HG02973 (cell line): ENCODE data around the gene DAB2IP.
"Not testable (repeated sequence)": the region's sequence is repeated elsewhere in the genome, so short reads cannot be mapped to it uniquely, and the experiment has no call there.

Experiments used
- ATAC-seq: cut with Tn5 transposase; IDR thresholded peaks from one replicate; pipeline ENCODE4 v1.9.1; 2021; ENCODE audit warnings: moderate library complexity; ENCODE audit not compliant: unreplicated experiment

The DAB2IP gene

DNA sequence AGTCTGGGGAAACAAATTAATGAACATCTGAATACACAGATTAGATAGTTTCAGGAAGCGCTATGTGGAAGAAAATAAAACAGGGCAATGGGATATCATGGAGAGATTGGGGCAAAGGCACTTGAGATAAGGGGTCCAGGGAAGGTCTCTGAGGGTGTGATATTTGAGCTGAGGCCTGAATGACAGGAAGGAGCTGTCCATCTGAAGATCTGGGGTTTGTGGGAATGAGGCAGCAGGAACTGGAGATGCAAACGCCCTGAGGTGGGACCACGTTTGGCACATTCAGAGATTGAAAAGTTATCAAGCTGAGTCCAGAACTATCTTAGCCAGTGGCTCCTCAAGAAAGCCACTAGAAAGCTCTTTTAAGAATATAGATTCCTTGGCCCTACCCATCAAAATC is 8.7 kb upstream of the DAB2IP start:
- no peak for ATAC-seq

DNA sequence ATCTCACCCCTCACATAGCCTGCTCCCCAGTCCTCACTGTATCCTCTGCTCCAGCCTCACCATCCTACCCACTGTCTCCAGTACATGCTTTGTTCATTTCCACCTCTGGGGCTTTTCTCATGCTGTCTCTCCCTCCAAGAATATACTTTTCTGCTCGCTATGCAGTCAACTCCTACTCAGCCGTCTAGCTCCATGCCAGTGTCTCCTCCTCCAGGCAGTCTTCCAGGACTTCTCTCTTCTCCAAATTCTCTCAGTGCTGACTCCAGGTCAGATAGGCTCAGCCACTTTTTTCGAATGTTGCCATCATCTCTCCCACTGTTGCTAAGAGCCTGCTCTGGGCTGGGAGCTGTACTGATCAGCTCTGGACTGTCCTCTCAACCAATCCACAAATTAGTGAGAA is 8.0 kb upstream of the DAB2IP start:
- ATAC-seq, result no peak

DNA sequence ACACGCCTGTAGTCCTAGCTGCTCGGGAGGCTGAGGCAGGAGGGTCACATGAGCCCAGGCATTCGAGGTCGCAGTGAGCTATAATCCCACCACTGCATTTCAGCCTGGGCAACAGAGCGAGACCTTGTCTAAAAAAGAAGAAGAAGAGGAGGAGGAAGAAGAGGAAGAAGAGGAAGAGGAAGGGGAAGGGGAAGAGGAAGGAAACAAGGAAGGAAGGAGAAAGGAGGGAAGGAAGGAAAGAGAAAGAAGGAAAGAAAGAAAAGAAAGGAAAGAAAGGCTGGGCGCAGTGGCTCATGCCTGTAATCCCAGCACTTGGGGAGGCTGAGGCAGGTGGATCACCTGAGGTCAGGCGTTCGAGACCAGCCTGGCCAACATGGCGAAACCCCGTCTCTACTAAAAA is 7.4 kb upstream of the DAB2IP start:
- not testable (repeated sequence) for ATAC-seq

DNA sequence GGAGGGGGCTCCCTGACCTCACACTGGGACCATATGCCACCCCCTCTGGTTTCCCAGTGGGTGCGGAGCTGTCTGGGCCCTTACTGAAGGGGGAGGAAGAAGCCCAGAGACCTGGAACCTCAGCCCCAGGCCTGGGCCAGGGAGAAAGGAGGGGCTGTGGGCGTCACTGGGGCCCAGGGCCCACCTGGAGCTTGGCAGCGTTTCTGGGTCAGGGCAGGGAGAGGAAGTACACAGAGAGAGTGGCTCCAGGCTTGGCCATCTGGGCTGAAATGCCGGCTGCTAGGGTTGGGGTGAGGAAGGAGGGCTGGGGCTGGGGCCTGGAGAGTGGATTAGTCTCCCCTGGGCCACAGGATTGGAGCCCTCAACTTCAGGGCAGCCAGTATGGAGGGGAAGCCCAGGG is 6.4 kb upstream of the DAB2IP start:
- no peak for ATAC-seq

DNA sequence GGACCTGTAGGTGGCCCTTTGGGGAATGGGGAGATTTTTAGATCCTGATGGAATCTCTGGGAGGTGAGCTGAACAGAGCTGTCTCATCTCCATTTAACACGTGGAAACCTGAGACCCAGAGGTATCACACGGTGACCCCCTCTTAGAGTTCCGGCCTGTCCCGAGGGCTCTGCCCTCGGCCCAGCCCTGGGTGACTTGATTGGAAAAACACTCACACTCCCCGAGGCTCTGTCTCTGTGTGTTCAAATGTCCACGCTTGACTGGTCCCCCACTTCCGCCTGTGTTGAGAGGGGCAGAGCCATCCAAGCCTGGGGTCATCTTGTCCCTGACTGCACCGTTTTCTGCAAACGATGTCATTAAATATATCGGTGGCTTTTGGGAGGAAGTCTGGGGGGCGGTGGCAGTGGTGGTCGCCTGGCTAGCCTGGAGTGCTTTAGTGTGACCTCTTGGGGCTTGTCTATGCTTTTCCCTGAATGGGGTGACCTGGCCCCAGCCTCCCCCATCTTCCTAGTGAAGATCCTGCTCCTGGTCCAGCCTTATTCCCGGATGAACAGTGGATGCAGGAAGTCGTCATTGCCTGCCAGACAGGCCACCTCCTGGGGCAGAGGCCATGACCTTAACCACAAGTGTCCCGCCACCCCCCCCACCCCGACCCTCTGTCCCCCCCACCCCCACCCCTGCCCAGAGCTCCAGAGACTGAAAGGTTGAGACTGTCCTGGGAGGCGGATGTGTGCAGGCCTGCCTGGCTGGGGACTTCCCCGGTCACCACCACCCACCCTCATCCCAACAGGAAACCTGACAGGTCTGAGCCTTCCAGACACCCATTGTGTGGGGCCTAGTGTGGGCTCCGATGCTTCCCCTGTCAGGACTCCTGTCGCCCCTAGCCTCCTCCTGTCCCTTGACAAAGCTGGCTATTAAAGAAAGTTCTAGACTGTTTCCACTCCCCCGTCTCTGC is 5.3 kb upstream of the DAB2IP start:
- no peak for ATAC-seq

DNA sequence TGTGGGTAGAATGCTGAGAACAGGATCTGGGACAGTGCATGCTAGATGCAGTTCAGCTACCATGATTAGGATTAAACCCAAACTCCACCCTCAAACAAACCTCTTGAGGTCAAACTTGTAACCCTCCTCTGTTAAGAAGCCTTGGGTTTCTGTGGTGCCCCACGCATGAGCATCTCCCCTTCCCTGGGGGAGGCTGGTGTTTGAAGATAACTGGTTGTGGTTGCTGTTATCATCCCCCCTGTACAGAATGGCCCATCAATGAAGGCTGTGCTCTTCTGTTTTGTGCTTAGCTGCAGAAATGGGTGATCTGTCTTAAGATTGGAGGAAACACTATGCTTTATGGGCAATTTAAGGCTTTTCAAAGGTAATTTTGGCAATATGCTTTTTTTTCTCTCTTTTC is 4.4 kb upstream of the DAB2IP start:
- no peak for ATAC-seq

DNA sequence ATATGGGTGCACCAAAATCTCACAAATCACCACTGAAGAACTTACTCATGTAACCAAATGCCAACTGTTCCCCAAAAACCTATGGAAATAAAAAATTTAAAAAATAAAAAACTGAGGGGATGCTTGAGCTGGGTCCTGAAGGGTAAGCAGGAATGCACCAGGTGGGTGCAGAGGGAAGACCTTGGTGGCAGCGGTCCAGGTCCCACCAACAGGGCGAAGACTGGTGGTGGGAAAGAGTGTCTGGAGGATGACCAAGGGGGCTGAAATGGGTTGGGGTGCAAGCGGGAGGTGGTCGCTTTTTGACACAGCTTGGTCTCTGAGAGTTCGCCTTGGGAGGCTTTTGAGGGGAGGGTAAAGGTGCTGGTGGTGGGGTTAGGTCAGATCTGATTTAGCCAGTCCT is 3.3 kb upstream of the DAB2IP start:
- ATAC-seq, result no peak

DNA sequence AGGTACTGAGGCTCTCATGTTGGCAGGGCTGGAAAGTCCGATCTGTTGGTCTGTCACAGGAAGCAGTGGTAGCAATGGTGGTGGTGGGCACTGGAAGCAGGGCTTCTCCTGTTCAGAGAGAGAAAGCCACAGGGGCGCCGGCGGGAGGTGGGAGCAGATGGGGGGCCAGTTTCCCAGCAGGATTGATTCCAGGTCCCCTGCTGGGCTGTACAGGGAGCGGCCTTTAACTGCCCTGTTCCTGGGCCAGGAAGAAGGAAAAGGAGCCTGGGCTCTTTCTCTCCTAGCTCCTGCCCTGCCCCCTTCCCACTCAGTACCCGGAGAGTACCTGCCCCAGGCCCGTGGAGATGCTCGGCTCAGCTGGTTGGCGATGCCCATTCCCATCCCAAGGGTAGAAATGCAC is 2.6 kb upstream of the DAB2IP start:
- ATAC-seq, result no peak

DNA sequence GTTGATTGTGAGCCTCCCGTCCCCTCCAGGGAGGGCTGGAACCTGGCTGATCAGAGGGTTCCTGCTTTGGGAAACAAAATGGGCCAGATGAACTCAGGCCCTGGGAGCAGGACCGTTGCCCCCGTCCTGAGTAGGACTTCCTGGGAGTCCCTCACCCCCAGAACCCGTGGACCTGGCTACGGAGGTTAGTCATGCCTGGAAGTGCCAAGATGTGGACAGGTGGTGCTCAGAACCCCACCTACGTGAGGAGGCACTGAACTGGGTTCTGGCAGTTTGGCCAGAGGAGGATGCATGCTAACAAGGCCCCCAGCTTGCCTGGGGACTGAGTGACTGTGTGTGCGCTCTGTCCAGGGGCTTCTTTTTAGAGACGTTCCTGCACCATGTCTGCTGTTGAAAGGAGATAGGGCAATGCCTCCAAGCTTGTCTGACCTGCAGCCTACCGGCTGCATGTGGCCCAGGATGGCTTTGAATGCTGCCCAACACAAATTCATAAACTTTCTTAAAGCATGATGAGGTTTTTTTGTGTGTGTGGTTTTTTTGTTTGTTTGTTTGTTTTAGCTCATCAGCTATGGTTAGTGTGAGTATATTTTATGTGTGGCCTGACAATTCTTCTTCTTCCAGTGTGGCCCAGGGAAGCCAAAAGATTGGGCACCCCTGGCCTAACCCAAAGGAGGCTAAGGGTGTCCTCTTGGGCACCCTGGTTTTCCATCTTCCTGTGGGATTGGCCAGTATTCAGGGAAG is 1.8 kb upstream of the DAB2IP start:
- no peak for ATAC-seq

DNA sequence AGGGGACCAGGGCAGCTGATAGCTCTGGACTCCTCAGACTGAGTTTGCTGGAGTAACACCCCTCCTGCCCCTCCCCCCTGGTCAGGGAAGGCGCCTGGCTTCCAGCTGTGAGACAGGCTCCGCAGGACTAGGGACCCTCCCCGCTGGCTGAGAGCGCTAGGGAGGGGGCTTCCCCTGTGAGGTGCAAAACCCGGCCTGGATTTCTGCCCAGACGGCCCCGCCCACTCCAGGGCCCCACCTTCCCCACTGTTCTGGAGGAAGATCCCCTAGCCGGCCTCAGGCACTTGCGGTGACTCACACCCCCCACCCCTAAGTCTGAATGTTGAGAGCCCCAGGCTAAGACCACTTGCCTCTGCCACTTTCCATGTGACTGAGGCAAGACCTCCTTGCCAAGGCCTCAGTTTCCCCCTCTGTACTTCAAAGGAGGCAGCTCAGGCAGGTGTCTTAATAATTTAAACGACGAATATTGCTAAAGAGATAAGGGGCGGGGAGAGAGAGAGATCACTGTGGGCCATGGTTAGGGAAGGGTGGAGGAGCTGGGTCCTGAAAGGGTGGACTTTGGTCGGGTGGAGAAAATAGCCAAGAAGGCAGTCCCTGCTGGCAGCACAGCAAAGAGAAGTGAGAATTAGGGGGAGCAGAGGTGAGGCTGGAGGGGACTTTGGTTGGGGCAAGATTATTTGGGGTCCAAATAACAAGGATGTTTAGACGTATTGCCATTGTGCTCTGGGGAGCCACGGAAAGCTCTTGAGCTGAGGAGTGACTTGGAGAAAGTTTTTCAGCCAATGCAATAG is 1.0 kb upstream of the DAB2IP start:
- no peak for ATAC-seq

DNA sequence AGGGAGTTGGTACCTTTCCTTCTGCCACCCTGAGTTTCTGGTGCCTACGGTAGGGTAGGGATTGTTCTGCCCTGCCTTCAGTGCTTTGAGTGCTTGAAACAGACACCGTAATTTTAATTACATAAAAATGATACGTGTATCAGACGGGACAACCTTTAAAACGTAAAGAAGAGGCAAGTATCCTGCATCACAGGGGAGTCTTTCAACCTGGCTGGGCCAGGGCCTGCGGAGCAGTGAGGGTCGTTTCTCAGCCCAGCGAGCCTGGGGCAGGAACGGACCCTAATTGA is 483 bp upstream of the DAB2IP start:
- ATAC-seq, result no peak

DNA sequence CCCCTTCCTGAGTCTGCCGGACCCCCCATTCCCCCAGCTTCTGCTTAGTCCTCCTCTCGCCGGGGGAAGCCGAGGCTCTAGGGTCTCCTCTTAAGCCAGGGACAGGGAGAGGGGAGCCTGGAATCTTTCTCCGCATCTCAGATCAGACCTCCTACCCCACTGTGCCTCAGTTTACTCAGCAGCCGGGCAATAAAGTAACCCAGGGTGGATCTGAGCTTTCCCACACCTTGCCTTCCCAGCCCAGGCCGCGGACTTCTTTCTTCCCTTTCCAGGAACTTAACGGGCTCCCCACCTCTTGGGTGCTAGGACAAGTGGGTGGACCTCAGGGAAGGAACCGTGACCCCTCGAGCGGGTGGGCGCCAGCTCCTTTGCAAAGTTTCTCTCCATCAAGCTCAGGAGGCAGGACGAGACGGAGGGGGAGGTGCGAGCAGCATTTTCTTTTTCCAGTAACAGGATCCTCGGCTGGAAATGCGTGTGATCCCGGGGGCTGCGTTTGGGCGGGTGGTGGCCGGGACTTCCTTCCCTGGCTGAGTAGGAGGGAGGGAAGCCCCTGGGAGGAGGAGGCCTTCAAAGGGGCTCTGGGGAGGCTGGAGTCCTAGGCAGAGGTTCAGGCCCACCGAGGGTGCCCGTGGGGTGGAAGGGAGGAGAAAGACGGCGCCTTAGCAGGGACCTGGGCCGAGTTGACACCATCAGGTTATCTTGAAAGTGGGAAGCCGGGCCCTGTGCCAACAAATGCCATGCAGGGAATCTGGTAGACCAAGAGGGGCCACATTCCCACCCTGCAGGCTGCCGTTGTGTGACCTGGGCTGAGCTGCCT is 795 bp downstream of the DAB2IP start:
- ATAC-seq, result no peak

DNA sequence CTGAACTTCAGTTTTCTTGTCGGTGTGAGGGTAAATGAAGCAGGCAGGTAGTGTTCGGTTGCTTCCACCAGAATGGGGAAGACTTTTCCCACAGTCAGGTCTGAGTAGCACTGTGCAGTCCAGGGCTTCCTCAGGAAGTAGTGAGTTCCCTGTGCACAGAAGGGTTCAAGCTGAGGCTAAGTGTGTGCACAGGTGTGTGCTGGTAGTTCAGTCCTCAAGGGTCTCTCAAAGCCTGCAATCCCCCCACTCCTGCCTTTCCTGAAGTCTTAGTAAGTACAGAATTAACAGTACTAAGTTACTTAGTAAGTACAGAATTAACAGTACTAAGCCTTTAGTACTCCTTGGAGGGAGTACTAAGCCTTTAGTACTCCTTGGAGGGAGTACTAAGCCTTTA is 1.4 kb downstream of the DAB2IP start:
- ATAC-seq, result no peak

DNA sequence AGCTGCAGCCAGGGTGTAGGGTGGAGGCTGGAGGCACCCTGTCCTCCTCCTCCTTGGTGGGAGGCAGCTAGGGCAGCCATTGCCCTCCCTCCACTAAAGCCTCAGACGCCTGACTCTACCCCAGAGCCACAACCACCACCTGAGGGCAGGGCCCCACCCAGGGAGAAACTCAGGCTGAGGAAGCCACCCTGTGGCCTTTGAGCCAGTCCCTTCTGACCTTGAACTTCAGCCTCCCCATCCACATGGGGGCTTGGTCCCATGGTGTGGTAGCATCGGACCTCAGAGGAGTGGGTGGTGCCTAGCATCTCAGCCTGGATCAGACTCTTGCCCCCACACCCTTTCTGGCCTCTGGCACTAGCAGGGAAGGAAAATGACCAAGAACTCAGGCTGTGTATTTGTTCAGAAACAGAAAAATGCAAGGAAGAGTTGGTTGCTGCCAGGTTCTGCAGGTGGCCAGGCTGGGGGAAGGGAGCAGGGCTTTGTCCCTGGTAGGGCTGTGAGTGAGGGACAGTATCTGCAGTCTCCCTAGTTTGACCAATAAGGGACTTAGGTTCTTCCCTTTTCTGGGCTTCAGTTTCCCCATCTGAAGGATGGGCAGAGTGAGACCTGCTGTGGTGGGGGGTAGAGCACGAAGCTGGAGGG is 3.2 kb downstream of the DAB2IP start:
- no peak for ATAC-seq

DNA sequence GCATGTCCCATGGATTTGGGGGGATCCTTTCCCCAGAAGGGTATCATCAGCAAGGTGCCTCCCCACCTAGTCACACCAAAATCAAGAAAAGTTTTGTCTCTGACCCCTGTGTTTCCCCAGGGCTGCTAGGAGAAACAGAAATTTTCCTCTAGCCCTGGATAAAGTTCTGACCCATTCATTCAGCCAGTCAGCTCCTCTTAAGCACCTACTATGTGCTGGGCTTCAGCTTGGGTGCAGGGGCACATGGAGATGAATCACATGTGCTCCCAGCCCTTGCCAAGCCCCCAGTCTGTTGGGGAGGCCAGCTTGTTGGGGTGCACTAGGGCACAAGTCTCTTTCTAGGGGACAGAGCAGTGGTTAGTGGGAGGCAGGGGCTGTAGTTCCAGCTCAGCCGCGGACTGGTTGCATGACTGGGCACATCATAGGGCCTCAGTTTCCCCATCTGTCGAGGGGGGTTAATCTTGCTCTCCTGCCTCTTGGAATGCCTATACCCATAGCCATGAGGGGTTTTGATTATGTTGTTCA is 3.9 kb downstream of the DAB2IP start:
- ATAC-seq, result no peak

DNA sequence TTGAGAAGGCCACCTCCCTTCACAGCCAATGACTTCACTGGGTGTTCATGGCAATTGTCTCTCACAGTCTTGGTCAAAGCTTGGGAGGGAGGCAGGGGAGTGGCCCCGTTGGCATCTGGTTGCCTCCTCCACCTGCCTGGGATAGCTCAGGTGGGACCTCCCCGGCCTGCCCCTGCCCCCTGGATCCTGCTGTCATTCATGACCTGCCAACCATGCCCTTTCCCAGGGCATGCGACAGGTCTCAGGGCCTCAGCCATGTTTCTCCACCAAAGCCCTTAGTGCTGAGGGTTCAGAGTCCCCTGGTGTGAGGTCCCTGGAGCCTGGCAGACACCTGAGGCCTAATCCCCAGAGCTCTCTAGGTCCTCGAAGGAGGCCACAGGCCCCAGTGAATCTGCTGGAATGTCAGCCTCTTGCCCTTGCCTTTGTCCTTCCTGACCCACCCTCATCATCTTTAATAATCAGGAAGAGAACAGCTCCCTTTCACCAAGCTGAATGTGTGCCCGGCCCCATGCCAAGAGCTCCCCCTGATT is 5.6 kb downstream of the DAB2IP start:
- no peak for ATAC-seq

DNA sequence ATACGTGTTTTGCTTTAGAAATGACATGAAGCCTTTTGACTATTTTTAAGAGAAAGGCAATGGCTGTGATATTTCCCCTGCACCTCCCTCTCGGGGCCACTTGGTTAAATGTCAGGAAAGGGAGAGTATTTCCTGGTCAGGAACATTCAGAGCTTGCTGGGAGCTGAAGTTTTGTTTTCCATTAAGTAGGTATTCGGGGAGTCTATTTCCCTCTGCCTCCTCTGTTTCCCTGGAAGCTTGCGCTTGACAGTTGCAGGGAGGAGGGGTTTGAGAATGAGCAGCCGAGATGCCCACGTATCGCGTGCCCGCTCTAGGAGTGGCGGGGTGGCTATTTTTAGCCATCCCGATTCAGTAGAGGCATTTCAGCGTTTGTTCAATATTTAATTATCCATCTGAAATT is 6.7 kb downstream of the DAB2IP start:
- no peak for ATAC-seq

DNA sequence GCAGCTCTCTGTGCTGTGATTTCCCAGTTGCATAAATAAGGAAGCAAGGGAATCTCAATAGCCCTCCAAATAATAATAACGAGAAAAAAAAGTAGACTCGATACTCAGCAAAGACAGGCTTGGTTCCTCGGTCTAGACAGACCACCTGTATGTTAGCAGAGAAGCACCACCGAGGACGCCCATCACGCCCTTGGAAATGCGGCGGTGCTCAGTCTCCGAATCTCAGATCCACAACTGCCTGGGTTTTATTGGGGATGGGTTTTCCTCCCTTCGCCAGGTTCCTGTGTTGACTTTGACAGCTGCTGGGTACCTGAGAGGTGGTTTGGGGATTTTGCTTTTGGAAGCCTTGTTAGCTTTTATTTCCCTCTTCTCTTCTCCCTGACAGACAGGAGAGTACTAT is 7.2 kb downstream of the DAB2IP start:
- no peak for ATAC-seq

DNA sequence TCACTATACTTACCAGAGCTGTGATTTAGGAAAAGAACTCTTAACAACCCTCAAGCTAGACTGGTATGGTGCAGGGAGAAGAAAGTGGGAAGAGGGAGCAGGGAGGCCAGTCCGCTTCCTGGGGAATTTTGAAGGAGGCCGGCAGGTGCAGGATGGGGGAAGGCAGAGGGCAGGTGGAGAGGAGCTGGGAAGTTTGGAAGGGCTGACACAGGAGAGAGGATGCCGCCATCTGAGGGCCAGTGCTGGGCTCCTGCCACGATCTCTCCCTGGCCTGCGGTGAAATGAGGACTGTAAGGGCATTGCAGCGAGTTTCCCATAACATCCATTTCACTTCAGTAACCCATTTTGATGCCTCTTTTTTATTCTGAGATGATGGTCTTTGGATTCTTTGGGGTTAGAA is 8.9 kb downstream of the DAB2IP start:
- ATAC-seq, result no peak

DNA sequence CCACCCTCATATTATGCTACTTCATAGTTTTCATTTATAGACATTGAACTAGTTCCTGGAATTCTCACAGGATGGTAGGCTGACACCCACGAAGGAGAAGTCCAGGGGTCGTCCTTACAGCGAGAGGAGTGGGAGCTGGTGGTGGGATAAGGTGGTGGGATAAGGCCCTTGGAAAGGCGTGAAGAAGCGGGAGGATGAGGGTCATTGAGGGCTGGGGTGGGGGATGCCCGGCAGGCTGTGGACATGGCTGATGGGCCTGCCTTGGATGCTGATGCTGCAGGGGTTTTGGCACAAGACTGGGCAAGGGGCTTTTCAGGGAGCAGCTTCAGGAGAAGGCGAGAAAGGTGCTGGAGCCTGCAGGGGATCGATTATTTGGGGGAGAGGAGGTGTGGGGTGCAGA is 9.4 kb downstream of the DAB2IP start:
- ATAC-seq, result no peak
